MM.1S (cell line): Measurements from ENCODE around the gene NR1I2.

Experiments
- DNase-seq: peaks from one replicate; pipeline ENCODE4 v3.0.0-alpha.2; 2015
- H2AFZ ChIP-seq: fragments of 300-600 bp; sonication (generic); 2 replicates; pipeline ENCODE4 v1.6.0; 2016; ENCODE audit warnings: antibody characterized with exemption, low read length
- H3F3A ChIP-seq: fragments of 300-600 bp; sonication (generic); 2 replicates; pipeline ENCODE4 v1.6.1; 2016; ENCODE audit warnings: mild to moderate bottlenecking, antibody characterized with exemption, low read length, moderate library complexity, mixed read lengths; ENCODE audit not compliant: insufficient read depth
- H3K27ac ChIP-seq: fragments of 300-600 bp; sonication (generic); 2 replicates; pipeline ENCODE4 v1.5.1; 2016; ENCODE audit warnings: mild to moderate bottlenecking, low read length
- H3K27me3 ChIP-seq: fragments of 300-600 bp; sonication (generic); replicated peaks from 2 replicates; pipeline ENCODE4 v1.6.0; 2016; ENCODE audit warnings: low read length; ENCODE audit not compliant: insufficient read depth
- H3K36me3 ChIP-seq: fragments of 300-600 bp; sonication (generic); replicated peaks from 2 replicates; pipeline ENCODE4 v1.6.1; 2016; ENCODE audit warnings: mild to moderate bottlenecking, low read length, mixed read lengths; ENCODE audit not compliant: insufficient read depth
- H3K4me1 ChIP-seq: fragments of 300-600 bp; sonication (generic); 2 replicates; pipeline ENCODE4 v1.6.1; 2016; ENCODE audit warnings: low read length, mixed read lengths
- H3K4me2 ChIP-seq: fragments of 300-600 bp; sonication (generic); 2 replicates; pipeline ENCODE4 v1.6.0; 2016; ENCODE audit warnings: low read depth, low read length
- H3K4me3 ChIP-seq: fragments of 300-600 bp; sonication (generic); 2 replicates; pipeline ENCODE4 v1.5.1; 2016; ENCODE audit warnings: low read length, mixed read lengths
- H3K79me2 ChIP-seq: fragments of 300-600 bp; sonication (generic); 2 replicates; pipeline ENCODE4 v1.6.1; 2016; ENCODE audit warnings: mixed run types, low read length, mixed read lengths
- H3K9ac ChIP-seq: fragments of 300-600 bp; sonication (generic); 2 replicates; pipeline ENCODE4 v1.6.1; 2016; ENCODE audit warnings: low read length, mixed read lengths
- H3K9me2 ChIP-seq: fragments of 300-600 bp; sonication (generic); replicated peaks from 2 replicates; pipeline ENCODE4 v1.6.1; 2016; ENCODE audit warnings: mild to moderate bottlenecking, low read length, mixed read lengths; ENCODE audit not compliant: insufficient read depth
- H3K9me3 ChIP-seq: fragments of 300-600 bp; sonication (generic); replicated peaks from 2 replicates; pipeline ENCODE4 v1.6.1; 2016; ENCODE audit warnings: mild to moderate bottlenecking, low read length, mixed read lengths; ENCODE audit not compliant: insufficient read depth
- H4K20me1 ChIP-seq: fragments of 300-600 bp; sonication (generic); 2 replicates; pipeline ENCODE4 v1.6.1; 2016; ENCODE audit warnings: mild to moderate bottlenecking, low read length, moderate library complexity, mixed read lengths; ENCODE audit not compliant: insufficient read depth
- CTCF ChIP-seq: fragments of 300-600 bp; sonication (generic); IDR thresholded peaks from 2 replicates; pipeline ENCODE4 v1.5.1; 2016; ENCODE audit warnings: antibody characterized with exemption, low read length, mixed read lengths
- EZH2 ChIP-seq: fragments of 300-600 bp; sonication (generic); optimal IDR thresholded peaks from 2 replicates; pipeline ENCODE3; 2017; ENCODE audit warnings: low read depth, mild to moderate bottlenecking, antibody characterized with exemption, low read length, mixed read lengths
- EZH2phosphoT487 ChIP-seq: fragments of 300-600 bp; sonication (generic); IDR thresholded peaks from 2 replicates; pipeline ENCODE4 v1.6.1; 2018; ENCODE audit warnings: antibody characterized with exemption, low read length

The NR1I2 gene

GRCh38 chr3:119751423-119751822 is 30.5 kb upstream of the NR1I2 start:
- Histone ChIP-seq H2AFZ (no peak overlapping the region), H3K27me3 (0 out of 2 replicates have a peak, but pooled peaks cover 5% of the 10 kb centered on the region), H3K79me2 (no peaks in the 10 kb centered on the region), H3K9ac (no peak overlapping the region), H3K4me3 (no peak overlapping the region), H4K20me1 (no peaks in the 10 kb centered on the region), H3F3A (peaks cover under 1% of the 10 kb centered on the region; the same call in 1 of the 2 replicates), H3K9me3 (no peaks in the 10 kb centered on the region), H3K4me2 (no peak overlapping the region), H3K9me2 (no peaks in the 10 kb centered on the region), H3K4me1 (peaks cover 4% of the 10 kb centered on the region), H3K27ac (no peak overlapping the region), H3K36me3 (no peaks in the 10 kb centered on the region)
- no peak for DNase-seq
- TF ChIP-seq EZH2phosphoT487: no peak
- no peak for TF ChIP-seq EZH2
- TF ChIP-seq CTCF: no peak

GRCh38 chr3:119759962-119760361 is 21.9 kb upstream of the NR1I2 start:
- Histone ChIP-seq H3K4me2 (peak overlapping the region; percentile 19; the same call in 1 of the 2 replicates), H3K4me3 (no peak overlapping the region), H3K27me3 (no peaks in the 10 kb centered on the region), H3K9ac (no peak overlapping the region), H3K4me1 (peaks cover 19% of the 10 kb centered on the region), H3K36me3 (no peaks in the 10 kb centered on the region), H2AFZ (no peak overlapping the region), H3K9me2 (no peaks in the 10 kb centered on the region), H3F3A (no peaks in the 10 kb centered on the region), H3K27ac (no peak overlapping the region), H3K9me3 (no peaks in the 10 kb centered on the region), H4K20me1 (no peaks in the 10 kb centered on the region), H3K79me2 (no peaks in the 10 kb centered on the region)
- no peak for TF ChIP-seq EZH2phosphoT487
- no peak for TF ChIP-seq CTCF
- TF ChIP-seq EZH2: no peak
- DNase-seq: peak; percentile 72

GRCh38 chr3:119762876-119763275 is 19.0 kb upstream of the NR1I2 start:
- Histone ChIP-seq H4K20me1 (no peaks in the 10 kb centered on the region), H3K27me3 (no peaks in the 10 kb centered on the region), H3F3A (no peaks in the 10 kb centered on the region), H3K4me2 (no peak overlapping the region), H3K9me3 (no peaks in the 10 kb centered on the region), H3K9ac (no peak overlapping the region), H3K9me2 (no peaks in the 10 kb centered on the region), H3K36me3 (no peaks in the 10 kb centered on the region), H3K4me1 (peaks cover 19% of the 10 kb centered on the region), H3K4me3 (no peak overlapping the region), H3K79me2 (no peaks in the 10 kb centered on the region), H3K27ac (no peak overlapping the region), H2AFZ (no peak overlapping the region)
- no peak for DNase-seq
- TF ChIP-seq EZH2phosphoT487 (no peak), EZH2 (no peak)

- no peaks in the 10 kb centered on the region for H3K27me3 ChIP-seq
- TF ChIP-seq EZH2: no peak
- no peak for TF ChIP-seq EZH2phosphoT487
- no peak for TF ChIP-seq CTCF
- peaks cover 19% of the 10 kb centered on the region for H3K4me1 ChIP-seq
- H3K79me2 ChIP-seq: no peaks in the 10 kb centered on the region
- H3K36me3 ChIP-seq: no peaks in the 10 kb centered on the region
- H3K27ac ChIP-seq: no peak overlapping the region
- no peak for DNase-seq
- no peak overlapping the region for H3K4me2 ChIP-seq
- no peaks in the 10 kb centered on the region for H3K9me3 ChIP-seq
- no peak overlapping the region for H3K4me3 ChIP-seq
- no peak overlapping the region for H2AFZ ChIP-seq
- no peaks in the 10 kb centered on the region for H4K20me1 ChIP-seq
- H3K9ac ChIP-seq: no peak overlapping the region
- H3F3A ChIP-seq: no peaks in the 10 kb centered on the region
- no peaks in the 10 kb centered on the region for H3K9me2 ChIP-seq
Measured at GRCh38 chr3:119763466-119763865, 18.4 kb upstream of the NR1I2 start.
